GM19455 (cell line): ENCODE results near the gene ETNK2.
"Not testable (repeated sequence)": the region's sequence is repeated elsewhere in the genome, so short reads cannot be mapped to it uniquely, and the experiment has no call there.

Experiments
- ATAC-seq: cut with Tn5 transposase; IDR thresholded peaks from one replicate; pipeline ENCODE4 v1.9.1; 2021; ENCODE audit not compliant: unreplicated experiment

Gene ETNK2

GRCh38 chr1:204103431-204103741 is 48.5 kb downstream of the ETNK2 start:
- no peak for ATAC-seq

GRCh38 chr1:204102739-204103430 is 49.0 kb downstream of the ETNK2 start:
- no peak for ATAC-seq

- ATAC-seq, result no peak
Measured at GRCh38 chr1:204102029-204102611, 49.7 kb downstream of the ETNK2 start.

- ATAC-seq, result not testable (repeated sequence)
Measured at GRCh38 chr1:204099754-204100153, 52.1 kb downstream of the ETNK2 start.

GRCh38 chr1:204098683-204099082 is 53.2 kb downstream of the ETNK2 start:
- no peak for ATAC-seq

GRCh38 chr1:204096931-204097330 is 54.9 kb downstream of the ETNK2 start:
- ATAC-seq, result no peak

- no peak for ATAC-seq
Measured at GRCh38 chr1:204094856-204095634, 56.8 kb downstream of the ETNK2 start.

GRCh38 chr1:204094313-204094729 is 57.5 kb downstream of the ETNK2 start:
- no peak for ATAC-seq

GRCh38 chr1:204093781-204094180 is 58.1 kb downstream of the ETNK2 start:
- no peak for ATAC-seq

- ATAC-seq, result no peak
Measured at GRCh38 chr1:204093421-204093717, 58.5 kb downstream of the ETNK2 start.

GRCh38 chr1:204092632-204093420 is 59.0 kb downstream of the ETNK2 start:
- ATAC-seq, result no peak

GRCh38 chr1:204091787-204092312 is 60.0 kb downstream of the ETNK2 start:
- no peak for ATAC-seq

GRCh38 chr1:204091066-204091465 is 60.8 kb downstream of the ETNK2 start:
- no peak for ATAC-seq

GRCh38 chr1:204090132-204090531 is 61.7 kb downstream of the ETNK2 start:
- ATAC-seq, result not testable (repeated sequence)

GRCh38 chr1:204089044-204089751 is 62.6 kb downstream of the ETNK2 start:
- ATAC-seq, result no peak

GRCh38 chr1:204088596-204088995 is 63.2 kb downstream of the ETNK2 start:
- no peak for ATAC-seq

GRCh38 chr1:204087893-204088528 is 63.8 kb downstream of the ETNK2 start:
- no peak for ATAC-seq

GRCh38 chr1:204087181-204087892 is 64.5 kb downstream of the ETNK2 start:
- ATAC-seq, result no peak

- ATAC-seq, result no peak
Measured at GRCh38 chr1:204085876-204086275, 66.0 kb downstream of the ETNK2 start.
